Keratinocyte (primary cell): ENCODE results near the gene TRIM74.
"Not testable (repeated sequence)": the region's sequence is repeated elsewhere in the genome, so short reads cannot be mapped to it uniquely, and the experiment has no call there.

Experiments used
- CTCF ChIP-seq, 3 experiments: IDR thresholded peaks in 1 of 3; conservative IDR thresholded peaks in 1 of 3; optimal IDR thresholded peaks in 1 of 3; 2 replicates in 2 of 3; 3 replicates in 1 of 3; pipeline versions ENCODE3 to v1.5.1; 2011; ENCODE audit warnings: low read length in 3 of 3, mild to moderate bottlenecking in 3 of 3, moderate library complexity in 2 of 3, control low read depth in 1 of 3, inconsistent platforms in 1 of 3; ENCODE audit not compliant: insufficient read depth in 2 of 3; ENCODE audit errors: extremely low read depth in 1 of 3
- EZH2 ChIP-seq: IDR thresholded peaks from one replicate; pipeline ENCODE4 v1.6.1; 2012; ENCODE audit warnings: inconsistent platforms, mild to moderate bottlenecking, low read length, moderate library complexity

- not testable (repeated sequence) for TF ChIP-seq CTCF (optimal IDR thresholded peaks at IDR 0.05 in 1 of 3, IDR thresholded peaks at IDR 0.05 in 1 of 3, conservative IDR thresholded peaks at IDR 0.05 in 1 of 3; ENCODE audit: extremely low read depth in 1 of 3, insufficient read depth in 2 of 3, low read length in 3 of 3); EZH2
Measured at GRCh38 chr7:72942022-72942705, 27.1 kb downstream of the TRIM74 start.
